GM18868 (cell line): Measurements from ENCODE around the gene ASPA.

ENCODE experiments used
- ATAC-seq: cut with Tn5 transposase; IDR thresholded peaks from one replicate; pipeline ENCODE4 v1.9.1; 2021; ENCODE audit warnings: mild to moderate bottlenecking, moderate library complexity; ENCODE audit not compliant: unreplicated experiment

Gene ASPA

GRCh38 chr17:3532859-3533142 lies 57.0 kb downstream of the ASPA start:
- ATAC-seq: no peak

DNA sequence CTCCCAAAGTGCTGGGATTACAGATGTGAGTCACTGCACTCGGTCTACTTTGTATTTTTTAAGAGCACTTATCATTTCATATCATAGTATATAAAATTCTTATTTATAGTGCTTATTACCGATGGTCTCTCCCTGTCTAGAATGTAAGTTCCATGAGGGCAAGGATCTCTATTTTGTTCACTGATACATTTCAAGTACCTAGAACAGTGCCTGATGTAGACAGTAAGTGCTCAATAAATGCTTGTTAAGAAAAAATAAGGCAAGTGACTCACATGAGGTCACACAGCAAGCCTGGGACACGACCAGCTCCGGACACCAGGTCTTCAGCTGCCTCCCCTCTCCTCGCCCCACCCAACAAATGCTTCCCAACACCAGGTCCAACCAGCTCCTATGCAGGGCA lies 58.0 kb downstream of the ASPA start:
- ATAC-seq: no peak

DNA sequence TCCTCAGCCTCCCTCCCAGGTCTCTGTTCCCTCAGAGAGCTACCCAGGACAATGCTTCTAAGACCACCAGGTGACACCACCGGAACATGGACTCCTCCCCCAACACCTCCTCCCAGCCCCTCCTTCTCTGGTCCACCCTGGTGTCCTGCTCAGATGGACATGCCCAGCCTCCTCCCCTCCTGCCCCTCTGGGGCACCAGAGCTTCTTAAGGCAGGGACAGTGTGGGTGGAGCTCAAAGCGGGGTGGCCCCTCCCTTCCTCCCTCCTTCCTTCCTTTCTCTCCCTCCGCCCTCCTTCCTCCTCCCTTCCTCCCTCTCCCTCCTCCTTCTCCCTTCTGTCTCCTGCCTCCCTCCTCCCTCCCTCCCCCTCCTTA lies 59.1 kb downstream of the ASPA start:
- ATAC-seq: no peak

- ATAC-seq: peak; percentile 72
Observed at GRCh38 chr17:3535253-3535995, 59.6 kb downstream of the ASPA start.

DNA sequence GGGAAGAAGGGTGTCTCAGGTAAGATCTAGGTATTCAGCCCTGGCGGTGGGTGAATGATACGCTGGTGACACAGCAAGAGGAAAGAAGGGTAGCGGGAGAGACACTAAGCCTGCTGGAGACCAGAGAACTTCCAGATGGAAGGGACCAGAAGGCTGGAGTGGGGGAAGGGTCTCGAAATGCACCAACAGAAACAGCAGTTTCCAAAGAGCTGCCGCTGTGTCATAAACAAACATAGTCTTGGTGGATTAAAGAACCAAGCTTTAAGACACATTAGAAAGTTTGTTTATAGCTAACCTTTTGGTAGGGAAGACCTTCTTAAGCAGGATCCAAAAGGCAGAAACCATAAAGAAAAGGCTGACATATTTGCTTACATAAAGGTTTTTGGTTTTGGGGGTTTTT lies 60.9 kb downstream of the ASPA start:
- no peak for ATAC-seq

DNA sequence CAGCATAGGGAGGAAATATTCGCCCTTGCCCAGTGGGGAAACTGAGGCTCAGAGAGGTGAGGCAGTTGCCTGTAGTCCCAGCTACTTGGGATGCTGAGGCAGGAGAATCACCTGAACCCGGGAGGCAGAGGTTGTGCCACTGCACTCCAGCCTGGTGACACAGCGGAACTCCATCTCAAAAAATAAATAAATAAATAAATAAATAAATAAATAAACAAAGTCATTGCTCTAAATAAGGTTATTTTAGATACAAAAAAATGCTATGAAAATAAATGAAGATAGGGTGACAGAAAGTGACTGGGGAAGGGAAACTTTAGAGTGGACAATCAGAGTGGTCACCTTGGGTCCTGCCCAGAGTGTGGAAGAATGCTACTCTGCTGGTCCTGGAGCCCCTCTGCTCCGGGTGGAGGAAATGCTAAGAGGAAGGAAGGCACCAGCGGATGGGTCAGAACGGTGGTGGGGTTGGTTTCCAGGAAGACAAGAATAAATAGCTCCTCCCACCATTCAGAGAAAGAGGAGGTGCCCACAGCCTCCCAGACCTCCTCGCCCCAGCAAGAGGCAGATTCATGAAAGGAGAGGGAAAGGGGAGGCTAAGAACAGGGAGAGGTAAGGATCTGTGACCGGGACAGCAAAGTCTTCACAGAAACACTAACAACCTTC lies 64.2 kb downstream of the ASPA start:
- no peak for ATAC-seq

DNA sequence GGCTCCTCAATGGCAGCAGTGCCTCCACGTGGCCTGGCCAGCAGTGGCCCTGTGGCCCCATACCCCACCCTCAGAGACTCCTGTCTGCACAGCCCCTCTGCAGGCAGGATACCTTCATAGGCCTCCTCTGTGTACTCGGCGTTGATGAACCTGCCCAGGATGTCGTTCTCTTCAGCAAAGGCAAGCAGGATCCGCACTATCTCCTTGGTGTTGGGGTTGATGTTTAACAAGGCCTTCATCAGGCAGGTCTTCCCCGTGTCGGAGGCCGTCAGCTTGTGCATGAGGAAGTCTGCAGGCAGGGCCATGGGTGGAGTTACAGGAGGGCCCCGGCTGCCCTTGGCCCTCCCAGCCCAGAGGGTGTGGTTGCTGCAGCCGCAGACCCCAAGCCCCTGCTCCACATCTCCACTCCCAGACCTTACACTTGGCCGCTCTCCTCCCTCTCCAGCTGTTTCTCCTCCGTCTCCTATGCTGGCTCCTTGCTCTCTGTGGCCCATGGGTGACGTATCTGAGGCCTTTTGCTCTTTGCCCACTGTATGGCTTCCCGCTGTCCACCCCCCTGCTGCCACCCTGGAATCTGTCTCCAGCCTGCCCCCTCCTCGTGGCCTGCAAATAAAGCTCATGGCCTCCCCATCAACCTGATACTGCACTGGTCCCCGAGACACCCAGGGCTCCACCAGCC lies 66.8 kb downstream of the ASPA start:
- ATAC-seq: no peak

DNA sequence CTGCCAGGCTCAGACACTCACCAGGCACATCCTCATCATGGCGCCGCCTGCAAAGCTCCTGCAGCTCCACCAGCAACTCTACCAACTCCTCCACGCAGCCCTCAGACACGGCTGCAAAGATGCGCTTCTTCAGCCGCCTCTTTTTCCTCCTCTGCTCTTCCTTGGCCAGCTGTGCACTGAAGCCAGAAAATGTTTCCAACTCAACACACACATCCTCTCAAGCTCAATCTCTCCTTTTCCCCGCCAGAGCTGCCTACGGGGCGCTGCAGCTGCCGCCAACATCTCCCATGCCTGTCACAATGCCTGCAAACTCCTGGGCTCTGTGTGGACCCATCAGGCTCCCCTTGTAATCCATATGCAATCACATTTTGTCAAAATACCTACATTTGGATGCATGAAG lies 67.7 kb downstream of the ASPA start:
- no peak for ATAC-seq

GRCh38 chr17:3544365-3544764 lies 68.6 kb downstream of the ASPA start:
- no peak for ATAC-seq

DNA sequence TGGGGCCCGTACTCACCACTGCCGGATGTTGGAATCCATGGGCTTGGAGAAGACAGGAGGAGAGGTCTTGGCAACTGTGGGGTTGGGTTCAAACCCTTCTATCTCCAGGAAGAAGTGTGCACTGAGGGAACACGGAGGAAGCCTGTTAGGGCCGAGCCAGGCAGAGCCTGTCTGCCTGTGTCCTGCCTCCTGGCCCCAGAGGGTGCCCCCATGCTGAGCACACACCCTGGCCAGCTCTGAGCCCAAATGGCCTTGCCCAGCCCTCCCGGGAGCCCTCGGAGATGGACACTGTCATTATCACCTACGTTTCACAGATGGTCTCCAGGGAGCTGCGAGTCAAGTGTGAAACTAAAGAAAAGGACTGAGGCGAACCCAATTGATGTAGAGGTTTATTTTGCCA lies 69.4 kb downstream of the ASPA start:
- ATAC-seq: no peak

GRCh38 chr17:3546521-3546920 lies 70.7 kb downstream of the ASPA start:
- no peak for ATAC-seq

DNA sequence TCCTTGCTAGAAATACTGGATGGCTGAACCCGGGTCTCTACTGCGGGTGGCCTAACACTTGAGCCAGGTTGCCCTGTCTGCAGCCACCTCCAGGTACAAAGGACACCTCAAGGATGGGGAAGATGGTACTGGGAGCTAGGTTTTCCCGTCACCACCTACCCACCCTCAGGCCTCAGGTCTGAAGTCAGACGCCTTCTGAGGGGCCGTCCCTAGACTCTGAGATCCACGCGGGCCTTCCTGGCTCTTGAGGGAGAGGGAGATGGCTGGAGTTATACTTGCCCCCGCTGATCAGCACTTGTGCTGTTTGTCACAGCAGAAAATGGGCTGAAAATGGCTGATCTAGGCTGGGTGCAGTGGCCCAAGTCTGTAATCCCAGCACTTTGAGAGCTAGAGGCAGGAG lies 71.2 kb downstream of the ASPA start:
- ATAC-seq: no peak

DNA sequence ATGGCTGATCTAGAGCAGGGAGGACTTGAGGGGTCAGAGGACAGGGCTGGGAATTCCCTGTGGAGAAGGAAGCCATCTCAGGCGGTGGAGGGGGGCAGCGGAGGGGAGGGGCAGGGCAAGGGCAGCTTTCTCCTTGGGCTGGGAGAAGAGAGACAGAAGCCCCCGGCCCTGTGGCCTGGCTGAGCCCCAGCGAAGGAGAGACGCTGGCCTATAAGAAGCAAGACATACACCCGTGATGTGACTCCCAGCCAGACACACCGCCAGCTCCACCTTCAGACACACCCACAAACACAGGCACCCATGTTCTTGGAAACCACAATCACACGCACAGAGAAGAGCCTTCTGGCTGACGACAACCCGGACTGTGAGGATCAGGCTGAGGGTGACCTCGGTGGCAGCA lies 71.8 kb downstream of the ASPA start:
- ATAC-seq: no peak

DNA sequence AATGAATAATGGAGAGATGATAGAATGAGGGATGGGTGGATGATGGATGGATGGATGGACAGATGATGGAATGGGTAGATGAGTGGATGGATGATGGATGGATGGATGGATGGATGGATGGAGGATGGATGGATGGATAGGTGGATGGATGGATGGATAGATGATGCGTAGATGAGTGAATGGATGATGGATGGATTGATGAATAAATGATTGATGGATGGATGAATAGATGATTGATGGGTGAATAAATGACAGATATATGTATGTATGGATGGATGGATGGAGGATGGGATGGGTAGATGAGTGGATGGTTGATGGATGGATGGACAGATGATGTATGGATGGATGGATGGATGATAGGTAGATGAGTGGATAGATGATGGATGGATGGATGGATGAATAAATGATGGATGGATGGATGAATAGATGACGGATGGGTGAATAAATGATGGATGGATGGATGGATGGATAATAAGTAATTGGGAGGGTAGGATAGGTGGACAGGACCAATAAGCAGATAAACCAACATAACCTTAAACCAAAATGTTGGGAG lies 73.9 kb downstream of the ASPA start:
- ATAC-seq: no peak

- no peak for ATAC-seq
Observed at GRCh38 chr17:3551189-3551588, 75.4 kb downstream of the ASPA start.

GRCh38 chr17:3552916-3553315 lies 77.1 kb downstream of the ASPA start:
- no peak for ATAC-seq
